ENCODE results near the gene ADCY2. TPM values are rescaled to one million over a fixed set of nuclear protein-coding genes. Genes with fewer than 3 reads are reported as not detected.

Gene ADCY2
- total RNA-seq, 6 experiments from 2014 or later = 0.93 TPM; not detected in 5

- H3K27ac ChIP-seq = no peak overlapping the region
- no peak overlapping the region for H3K4me3 ChIP-seq
- no peaks in the 10 kb centered on the region for H3K27me3 ChIP-seq
- DNase-seq = no peak
- 71% methylated on average over 7 of the region's 10 CpGs for WGBS (ENCODE audit: insufficient coverage, low coverage, low lambda C conversion rate, missing lambda C conversion rate)
- TF ChIP-seq POLR2A (IDR thresholded peaks at IDR 0.05) = no peak
- TF ChIP-seq, protein P1, sequence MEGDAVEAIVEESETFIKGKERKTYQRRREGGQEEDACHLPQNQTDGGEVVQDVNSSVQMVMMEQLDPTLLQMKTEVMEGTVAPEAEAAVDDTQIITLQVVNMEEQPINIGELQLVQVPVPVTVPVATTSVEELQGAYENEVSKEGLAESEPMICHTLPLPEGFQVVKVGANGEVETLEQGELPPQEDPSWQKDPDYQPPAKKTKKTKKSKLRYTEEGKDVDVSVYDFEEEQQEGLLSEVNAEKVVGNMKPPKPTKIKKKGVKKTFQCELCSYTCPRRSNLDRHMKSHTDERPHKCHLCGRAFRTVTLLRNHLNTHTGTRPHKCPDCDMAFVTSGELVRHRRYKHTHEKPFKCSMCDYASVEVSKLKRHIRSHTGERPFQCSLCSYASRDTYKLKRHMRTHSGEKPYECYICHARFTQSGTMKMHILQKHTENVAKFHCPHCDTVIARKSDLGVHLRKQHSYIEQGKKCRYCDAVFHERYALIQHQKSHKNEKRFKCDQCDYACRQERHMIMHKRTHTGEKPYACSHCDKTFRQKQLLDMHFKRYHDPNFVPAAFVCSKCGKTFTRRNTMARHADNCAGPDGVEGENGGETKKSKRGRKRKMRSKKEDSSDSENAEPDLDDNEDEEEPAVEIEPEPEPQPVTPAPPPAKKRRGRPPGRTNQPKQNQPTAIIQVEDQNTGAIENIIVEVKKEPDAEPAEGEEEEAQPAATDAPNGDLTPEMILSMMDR (IDR thresholded peaks at IDR 0.05) = no peak
- H3K9me3 ChIP-seq = no peaks in the 10 kb centered on the region
- H3K4me1 ChIP-seq = no peaks in the 10 kb centered on the region
- ATAC-seq = no peak
- H3K36me3 ChIP-seq = no peaks in the 10 kb centered on the region
- intact Hi-C loops (cut with DNase I) = no loop called here
Measured at GRCh38 chr5:7412409-7412808, 16.5 kb downstream of the ADCY2 start.

DNA sequence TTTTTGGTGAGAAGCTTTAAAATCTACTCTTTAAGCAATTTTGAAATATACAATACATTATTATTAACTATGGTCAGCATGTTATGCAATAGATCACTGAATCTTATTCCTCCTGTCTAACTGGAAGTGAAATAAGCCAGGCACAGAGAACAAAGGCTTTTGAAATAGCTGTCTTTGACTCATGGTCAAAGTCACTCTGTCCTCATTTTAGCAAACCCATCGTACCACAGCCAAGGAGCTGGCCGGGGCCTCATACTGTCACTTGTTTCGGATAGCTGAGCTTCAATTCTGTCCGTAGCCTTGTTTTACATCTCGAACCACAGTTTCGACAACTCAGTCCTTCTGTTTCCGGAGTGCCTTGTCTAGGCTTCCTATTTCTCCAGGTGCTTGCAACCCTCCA, 19.2 kb downstream of the ADCY2 start:
- WGBS (ENCODE audit: insufficient coverage, low coverage, low lambda C conversion rate, missing lambda C conversion rate) = 66% methylated on average over 7 of the region's 7 CpGs
- no peaks in the 10 kb centered on the region for H3K4me1 ChIP-seq
- TF ChIP-seq POLR2A (IDR thresholded peaks at IDR 0.05) = no peak
- TF ChIP-seq, protein P1 (IDR thresholded peaks at IDR 0.05) = no peak
- H3K9me3 ChIP-seq = no peaks in the 10 kb centered on the region
- intact Hi-C loops (cut with DNase I) = no loop called here
- H3K36me3 ChIP-seq = no peaks in the 10 kb centered on the region
- no peak for ATAC-seq
- no peaks in the 10 kb centered on the region for H3K27me3 ChIP-seq
- H3K4me3 ChIP-seq = no peak overlapping the region
- H3K27ac ChIP-seq = no peak overlapping the region
- no peak for DNase-seq

DNA sequence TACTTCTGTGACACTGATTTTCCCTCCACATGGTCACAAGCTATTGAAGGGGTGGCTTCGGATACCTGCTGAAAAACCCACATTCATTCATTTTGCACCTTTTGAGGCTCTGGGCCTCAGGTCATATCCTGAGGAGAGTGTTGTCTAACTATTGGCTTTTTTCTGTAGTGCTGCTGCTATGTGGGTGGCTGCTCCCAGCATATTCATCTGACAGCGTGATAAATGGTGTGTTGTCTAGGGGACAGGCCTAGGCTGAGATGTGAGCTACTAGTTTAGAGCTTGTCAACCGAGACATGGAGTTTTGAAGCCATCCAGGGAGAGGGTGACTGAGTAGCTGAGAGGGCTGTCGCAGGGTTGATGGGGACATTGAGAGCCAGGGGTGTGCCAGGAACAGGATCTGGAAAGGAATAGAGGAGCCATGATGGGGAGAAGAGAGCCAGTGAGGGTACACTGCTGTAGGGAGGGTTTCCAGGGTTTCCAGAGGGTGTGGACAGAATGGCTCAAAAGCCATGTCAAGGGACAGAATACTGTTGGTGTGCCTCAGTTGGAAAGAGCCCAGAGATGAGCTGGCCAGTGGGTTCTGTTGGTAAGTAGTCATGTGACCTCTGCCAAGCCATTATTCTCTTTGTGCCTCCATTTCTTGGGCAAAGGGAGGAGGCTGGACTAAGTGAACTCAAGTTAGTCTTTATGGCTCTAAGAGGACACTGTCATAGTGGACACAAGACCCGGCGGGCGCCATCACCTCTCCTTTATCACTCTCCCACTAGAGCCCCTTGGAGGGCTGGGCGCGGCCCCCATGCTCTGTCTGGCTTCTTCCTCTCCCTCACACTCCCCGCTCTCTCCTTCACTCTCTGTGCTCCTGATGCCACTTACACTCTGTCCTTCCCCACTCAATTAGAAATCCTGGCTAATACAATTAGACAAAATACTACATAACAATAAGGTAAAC, 19.9 kb downstream of the ADCY2 start:
- intact Hi-C loops (cut with DNase I) = no loop called here
- 58% methylated on average over 4 of the region's 10 CpGs for WGBS (ENCODE audit: insufficient coverage, low coverage, low lambda C conversion rate, missing lambda C conversion rate)
- H3K36me3 ChIP-seq = no peaks in the 10 kb centered on the region
- H3K9me3 ChIP-seq = no peaks in the 10 kb centered on the region
- H3K27me3 ChIP-seq = no peaks in the 10 kb centered on the region
- no peak overlapping the region for H3K27ac ChIP-seq
- DNase-seq (no peak), ATAC-seq (no peak)
- H3K4me1 ChIP-seq = no peaks in the 10 kb centered on the region
- no peak overlapping the region for H3K4me3 ChIP-seq
- TF ChIP-seq, protein P1 (IDR thresholded peaks at IDR 0.05) = no peak
- TF ChIP-seq POLR2A (IDR thresholded peaks at IDR 0.05) = no peak

- Histone ChIP-seq H3K4me3 (no peak overlapping the region), H3K9me3 (no peaks in the 10 kb centered on the region), H3K27ac (no peak overlapping the region), H3K27me3 (no peaks in the 10 kb centered on the region), H3K36me3 (no peaks in the 10 kb centered on the region), H3K4me1 (no peaks in the 10 kb centered on the region)
- TF ChIP-seq POLR2A (IDR thresholded peaks at IDR 0.05) = no peak
- TF ChIP-seq, protein P1 (IDR thresholded peaks at IDR 0.05) = no peak
- DNase-seq (no peak), ATAC-seq (no peak)
- intact Hi-C loops (cut with DNase I) = no loop called here
- 78% methylated on average over 3 of the region's 3 CpGs for WGBS (ENCODE audit: insufficient coverage, low coverage, low lambda C conversion rate, missing lambda C conversion rate)
Measured at GRCh38 chr5:7418276-7418675, 22.3 kb downstream of the ADCY2 start.

Data from right lobe of liver (tissue), 6 donors.